GM21423 (cell line): Measurements from ENCODE around the gene SERHL2.
"Not testable (repeated sequence)": the region's sequence is repeated elsewhere in the genome, so short reads cannot be mapped to it uniquely, and the experiment has no call there.

ENCODE experiments used
- ATAC-seq: cut with Tn5 transposase; IDR thresholded peaks from one replicate; pipeline ENCODE4 v1.9.1; 2021; ENCODE audit warnings: mild to moderate bottlenecking, moderate library complexity; ENCODE audit not compliant: unreplicated experiment

SERHL2 gene, protein sequence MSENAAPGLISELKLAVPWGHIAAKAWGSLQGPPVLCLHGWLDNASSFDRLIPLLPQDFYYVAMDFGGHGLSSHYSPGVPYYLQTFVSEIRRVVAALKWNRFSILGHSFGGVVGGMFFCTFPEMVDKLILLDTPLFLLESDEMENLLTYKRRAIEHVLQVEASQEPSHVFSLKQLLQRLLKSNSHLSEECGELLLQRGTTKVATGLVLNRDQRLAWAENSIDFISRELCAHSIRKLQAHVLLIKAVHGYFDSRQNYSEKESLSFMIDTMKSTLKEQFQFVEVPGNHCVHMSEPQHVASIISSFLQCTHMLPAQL

DNA sequence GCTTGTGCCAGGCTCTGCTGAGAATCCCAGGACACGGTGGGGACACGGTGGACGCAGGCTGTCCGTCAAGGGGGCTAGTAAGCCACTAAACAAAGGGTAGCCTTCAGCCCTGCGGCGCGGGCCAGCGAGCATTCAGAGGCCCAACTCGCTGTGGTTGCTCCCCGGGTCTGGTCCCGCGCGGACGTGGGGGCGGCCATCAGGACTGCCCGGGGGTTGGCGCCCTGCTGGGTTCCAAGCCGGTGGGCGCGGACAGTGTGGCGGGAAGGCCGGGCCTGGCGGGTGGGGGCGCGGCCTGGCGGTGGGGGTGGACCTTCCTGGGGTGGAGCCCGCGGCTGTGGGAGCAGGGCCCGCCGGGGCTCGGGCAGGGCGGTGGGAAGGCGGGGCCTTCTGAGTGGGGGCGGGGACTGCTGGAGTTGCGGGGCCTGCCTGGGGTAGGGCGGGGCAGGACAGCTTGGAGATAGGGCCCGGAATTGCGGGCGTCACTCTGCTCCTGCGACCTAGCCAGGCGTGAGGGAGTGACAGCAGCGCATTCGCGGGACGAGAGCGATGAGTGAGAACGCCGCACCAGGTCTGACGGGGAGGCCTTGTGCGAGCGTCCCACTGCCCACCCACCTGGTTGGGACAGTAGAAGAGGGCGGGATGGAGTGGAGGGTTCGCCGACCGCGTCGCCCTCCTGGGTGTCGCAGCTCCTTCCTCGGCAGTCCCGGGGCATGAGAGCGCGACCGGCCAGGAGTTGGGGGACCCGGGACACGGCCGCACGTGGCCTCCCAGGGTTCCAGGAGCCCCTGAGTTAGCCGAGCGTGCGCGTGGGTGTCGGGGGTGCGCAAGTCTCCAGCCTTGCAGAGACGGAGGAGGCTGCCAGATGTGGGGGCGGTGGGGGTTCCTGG lies at the start of gene SERHL2:
Gene SERHL2, plus strand, starts transcription at position 482 of the 887 bp plus-strand sequence. Its CDS starts 65 bp downstream, at position 547.
- ATAC-seq = peak; percentile 75

- ATAC-seq = not testable (repeated sequence)
These were observed 45.3 kb upstream of the SERHL2 start for GRCh38 chr22:42508327-42508974.

DNA sequence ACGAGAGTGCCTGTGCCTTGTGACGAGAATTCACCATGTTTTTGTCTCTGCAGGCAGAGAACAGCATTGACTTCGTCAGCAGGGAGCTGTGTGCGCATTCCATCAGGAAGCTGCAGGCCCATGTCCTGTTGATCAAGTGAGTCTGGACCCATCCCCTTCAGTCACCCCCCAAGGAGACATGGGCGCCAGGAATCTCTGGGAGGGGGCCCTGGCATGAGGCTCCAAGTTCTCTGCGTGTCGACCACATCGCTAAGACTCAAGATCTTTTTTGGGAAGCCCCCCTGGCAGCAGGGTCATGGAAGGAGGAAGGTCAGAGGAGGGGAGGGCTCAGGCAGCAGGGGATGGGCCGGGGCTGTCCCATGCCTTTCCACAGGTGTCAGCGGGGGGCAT lies 44.8 kb upstream of the SERHL2 start:
- ATAC-seq = not testable (repeated sequence)

DNA sequence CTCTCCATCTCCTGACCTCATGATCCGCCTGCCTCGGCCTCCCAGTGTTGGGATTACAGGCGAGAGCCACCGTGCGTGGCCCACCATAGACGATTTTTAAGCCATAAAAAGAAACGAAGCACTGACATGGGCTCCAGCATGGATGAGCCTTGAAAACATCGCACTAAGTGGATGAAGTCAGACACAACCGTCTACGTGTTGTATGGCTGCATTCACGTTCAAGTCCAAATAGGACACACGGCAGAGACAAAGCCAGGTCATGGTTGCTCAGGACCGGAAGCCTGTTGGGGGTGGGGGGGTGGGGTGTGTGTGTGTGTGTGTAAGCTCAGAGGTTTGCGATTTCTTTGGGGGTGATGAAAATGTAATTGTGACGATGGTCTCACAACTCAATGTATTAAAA lies 44.2 kb upstream of the SERHL2 start:
- ATAC-seq = no peak

GRCh38 chr22:42511401-42511891 lies 42.3 kb upstream of the SERHL2 start:
- ATAC-seq = no peak

DNA sequence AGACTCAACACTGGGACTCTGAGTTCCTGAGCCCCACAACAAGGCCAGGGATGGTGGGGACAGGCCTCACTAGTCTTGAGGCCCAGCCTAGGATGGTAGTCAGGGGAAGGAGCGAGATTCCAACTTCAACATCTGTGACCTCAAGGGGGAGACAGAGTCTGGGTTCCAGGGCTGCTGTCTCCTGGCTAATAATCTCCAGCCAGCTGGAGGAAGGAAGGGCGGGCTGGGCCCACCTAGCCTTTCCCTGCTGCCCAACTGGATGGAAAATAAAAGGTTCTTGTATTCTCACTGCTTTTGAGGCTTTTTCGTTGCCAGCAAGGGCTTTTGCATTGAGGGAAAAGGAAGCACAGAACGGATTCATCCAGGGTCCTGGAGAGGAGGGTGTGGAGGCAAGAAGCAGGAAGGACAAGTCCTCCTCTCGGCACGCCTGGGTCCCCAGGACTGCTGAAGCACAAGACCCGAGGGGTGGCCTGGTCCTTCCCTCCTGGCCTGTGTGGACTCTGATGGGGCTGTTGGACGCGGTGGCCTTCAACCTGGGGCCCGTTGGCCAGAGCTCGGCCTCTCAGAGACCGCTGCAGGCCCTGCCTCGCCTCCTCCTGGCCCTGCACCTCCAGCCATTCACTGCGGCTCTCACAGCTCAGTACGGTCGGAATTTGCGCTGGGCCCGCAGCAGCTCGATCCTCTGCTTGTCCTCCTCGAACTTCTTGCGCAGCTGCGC lies 41.3 kb upstream of the SERHL2 start:
- not testable (repeated sequence) for ATAC-seq

- ATAC-seq = not testable (repeated sequence)
These were observed 39.4 kb upstream of the SERHL2 start for GRCh38 chr22:42514331-42514730.

GRCh38 chr22:42515304-42515703 lies 38.5 kb upstream of the SERHL2 start:
- ATAC-seq = not testable (repeated sequence)

DNA sequence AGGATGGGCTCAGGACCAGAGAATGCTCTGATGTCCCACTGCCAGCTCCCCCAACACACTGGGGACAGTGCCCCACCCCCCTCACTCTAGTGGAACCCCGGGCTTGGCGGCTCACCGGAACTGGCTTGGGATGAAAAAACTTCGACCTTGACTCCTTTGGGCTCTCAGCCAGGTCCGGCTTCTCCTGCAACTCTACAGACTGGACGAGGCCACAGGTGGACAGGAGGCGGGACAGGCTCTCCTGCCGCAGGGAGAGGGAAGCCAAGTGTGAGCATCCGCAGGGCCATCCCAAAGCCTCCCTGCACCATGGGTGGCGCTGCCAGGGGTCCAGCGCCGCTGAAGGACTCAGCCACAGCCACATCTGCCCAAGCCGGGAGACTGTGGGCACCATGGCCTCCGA lies 37.9 kb upstream of the SERHL2 start:
- ATAC-seq = no peak

GRCh38 chr22:42517103-42517502 lies 36.7 kb upstream of the SERHL2 start:
- ATAC-seq = not testable (repeated sequence)

- peak; percentile 20 for ATAC-seq
These were observed 34.9 kb upstream of the SERHL2 start for GRCh38 chr22:42518638-42519524.

DNA sequence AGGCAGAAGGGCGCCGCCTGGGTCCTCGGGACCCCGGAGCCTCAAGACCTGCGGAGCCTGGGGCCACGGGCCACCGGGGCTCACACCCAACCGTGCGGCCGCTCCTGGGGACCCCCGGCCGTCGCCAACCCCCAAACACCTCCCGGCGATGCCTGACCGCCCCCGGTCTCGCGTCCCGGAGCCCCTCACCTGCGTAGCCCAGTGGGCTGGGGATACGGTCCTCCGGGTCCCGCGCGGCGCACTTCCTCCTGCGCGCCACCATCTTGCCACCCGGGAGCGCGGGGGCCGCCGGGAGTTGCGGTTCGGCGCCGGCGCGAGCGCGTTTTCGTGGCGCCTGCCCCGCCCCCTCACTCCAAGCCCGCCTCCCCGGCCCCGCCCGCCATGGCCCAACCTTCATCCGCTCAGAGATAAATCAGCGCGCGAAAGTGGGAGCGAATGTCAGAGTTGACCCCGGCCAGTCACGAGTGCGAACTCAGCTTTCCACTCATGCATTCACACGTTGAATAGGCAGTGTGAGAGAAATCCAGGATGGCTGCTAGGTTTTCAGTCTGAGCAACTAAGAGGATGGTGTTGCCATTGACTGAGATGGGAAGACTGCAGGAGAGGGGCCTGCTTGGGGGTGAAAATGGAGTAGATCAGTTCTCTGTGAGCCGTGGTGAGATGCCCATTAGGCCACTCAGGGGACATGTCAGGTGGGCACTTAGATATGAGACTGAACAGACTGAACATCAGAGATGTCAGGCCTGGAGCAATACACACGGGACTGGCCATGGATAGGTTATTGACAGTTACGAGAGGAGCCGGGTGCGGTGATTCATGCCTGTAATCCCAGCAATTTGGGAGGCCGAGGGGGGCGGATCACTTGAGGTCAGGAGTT lies 34.0 kb upstream of the SERHL2 start, which contains the start of gene RRP7A:
Gene RRP7A, minus strand, starts transcription at position 272 of the 877 bp plus-strand sequence. Its CDS starts 10 bp downstream, at position 262.
- ATAC-seq = peak; percentile 73

DNA sequence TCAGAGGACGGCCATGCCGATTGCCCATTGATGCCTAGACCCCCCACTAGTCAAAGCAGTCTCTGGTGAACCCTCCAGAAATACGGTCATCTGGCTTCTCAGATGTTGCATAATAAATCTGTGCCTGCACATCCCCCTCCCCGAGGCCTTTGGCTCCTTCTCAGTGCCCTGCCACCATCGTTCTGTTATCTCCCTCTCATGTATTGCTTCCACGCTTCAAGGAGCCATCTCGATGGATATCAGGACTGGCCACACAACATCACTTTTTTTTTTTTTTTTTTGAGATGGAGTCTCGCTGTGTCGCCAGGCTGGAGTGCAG lies 32.6 kb upstream of the SERHL2 start:
- no peak for ATAC-seq

DNA sequence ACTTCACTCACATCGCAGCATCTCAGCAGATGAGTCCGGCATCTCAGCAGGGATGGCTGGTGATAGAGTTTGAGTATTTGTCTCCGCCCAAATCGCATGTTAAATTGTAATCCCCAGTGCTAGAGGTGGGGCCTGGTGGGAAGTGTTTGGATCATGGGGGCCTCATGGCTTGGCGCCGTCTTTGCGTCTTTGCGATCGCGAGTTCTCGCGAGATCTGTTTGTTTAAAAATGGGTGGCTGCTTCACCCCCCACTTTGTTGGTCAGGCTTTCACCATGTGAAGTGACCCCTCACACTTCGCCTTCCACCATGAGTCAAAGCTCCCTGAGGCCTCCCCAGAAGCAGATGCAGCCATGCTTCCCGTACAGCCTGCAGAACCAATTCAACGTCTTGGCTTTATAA lies 31.2 kb upstream of the SERHL2 start:
- no peak for ATAC-seq

GRCh38 chr22:42528591-42529307 lies 25.0 kb upstream of the SERHL2 start:
- no peak for ATAC-seq

DNA sequence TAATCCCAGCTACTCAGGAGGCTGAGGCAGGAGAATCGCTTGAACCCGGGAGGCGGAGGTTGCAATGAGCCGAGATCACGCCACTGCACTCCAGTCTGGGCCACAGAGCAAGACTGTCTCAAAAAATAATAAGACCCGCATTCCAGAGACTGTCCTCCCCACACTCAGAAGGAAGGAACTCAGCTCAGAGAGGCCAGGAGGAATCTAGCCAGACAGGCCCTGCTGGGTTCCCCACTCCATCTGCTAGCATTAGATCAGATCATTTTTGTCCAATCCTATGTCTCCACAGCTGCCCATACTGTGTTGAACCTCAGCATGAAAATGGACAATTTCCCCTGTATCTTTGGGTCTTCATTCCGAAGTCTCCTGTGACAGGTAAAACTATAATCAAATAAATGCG lies 24.3 kb upstream of the SERHL2 start:
- not testable (repeated sequence) for ATAC-seq

DNA sequence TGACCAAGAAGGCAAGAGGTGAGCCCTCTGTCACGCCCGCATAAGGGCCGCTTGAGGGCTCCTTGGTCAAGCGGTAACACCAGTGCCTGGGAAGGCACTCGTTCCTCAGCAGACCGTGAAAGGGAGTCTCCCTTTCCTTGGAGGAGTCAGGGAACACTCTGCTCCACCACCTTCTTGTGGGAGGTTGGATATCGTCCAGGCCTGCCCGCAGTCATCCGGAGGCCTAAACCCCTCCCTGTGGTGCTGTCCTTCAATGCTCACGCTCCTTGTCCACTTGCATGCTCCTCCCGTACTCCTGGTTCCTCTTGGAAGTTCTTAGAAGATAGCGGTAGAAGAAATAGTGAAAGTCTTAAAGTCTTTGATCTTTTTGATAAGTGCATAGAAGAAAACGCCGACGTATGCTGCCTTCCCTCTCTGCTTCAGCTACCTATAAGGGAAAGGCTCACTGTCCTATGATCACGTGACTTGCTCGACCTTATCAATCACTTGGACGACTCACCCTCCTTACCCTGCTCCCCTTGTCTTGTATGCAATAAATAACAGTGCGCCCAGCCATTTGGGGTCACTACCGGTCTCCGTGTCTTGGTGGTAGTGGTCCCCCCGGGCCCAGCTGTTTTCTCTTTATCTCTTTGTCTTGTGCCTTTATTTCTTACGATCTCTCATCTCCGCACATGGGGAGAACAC lies 22.2 kb upstream of the SERHL2 start:
- not testable (repeated sequence) for ATAC-seq

DNA sequence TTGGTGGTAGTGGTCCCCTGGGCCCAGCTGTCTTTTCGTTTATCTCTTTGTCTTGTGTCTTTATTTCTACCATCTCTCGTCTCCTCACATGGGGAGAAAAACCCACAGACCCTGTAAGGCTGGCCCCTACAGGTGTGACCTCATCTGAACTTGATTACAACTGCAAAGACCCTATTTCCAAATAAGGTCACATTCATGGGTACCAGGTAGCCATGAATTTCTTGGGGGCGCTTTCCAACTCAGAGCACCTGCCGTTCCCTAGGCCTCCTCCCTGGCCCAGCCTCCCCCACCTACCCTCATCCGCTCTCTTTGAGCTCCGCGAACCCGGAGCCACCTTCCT lies 20.1 kb upstream of the SERHL2 start:
- no peak for ATAC-seq
